Measurements from ENCODE around the gene FAM177A1.
"Not testable (repeated sequence)": the region's sequence is repeated elsewhere in the genome, so short reads cannot be mapped to it uniquely, and the experiment has no call there.

The FAM177A1 gene

DNA sequence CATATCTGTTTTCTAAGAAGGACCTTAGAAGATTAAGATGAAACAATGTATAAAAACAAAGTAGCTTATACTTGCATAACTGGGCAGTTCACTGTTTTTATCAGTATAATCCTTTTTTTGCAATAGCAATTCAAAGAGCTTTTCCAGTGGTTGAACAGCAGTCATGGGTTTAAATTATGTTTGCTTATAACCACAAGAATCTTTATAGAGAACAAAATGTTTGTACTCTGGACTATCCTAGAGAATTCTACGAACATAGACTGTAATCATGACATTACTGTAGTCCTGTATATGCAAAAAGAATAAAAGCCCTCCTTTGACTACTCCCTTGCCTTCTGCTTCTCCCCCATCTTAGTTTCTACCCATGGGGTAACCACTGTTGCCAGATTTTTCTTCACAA is 5.7 kb downstream of the FAM177A1 start:
- no peak for DNase-seq
- in situ Hi-C loops (cut with MboI; ENCODE audit: low pct_unique_long_range_greater_than_20kb, low sequenced_read_pairs): no loop called here

DNA sequence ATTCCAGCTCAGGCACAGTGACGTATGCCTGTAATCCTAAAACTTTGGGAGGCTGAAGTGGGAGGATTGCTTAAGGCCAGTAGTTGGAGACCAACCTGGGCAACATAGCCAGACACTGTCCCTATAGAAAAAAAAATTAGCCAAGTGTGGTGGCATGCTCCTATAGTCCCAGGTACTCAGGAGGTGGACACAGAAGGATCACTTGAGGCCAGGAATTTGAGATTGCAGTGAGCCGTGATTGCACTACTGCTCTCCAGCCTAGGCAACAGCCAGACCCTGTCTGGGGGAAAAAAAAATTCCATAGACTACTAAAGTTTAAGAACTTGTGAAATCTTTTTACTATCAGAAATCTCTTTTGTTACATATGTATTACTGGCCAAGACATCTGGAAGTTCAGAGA is 6.6 kb downstream of the FAM177A1 start:
- in situ Hi-C loops (cut with MboI; ENCODE audit: low pct_unique_long_range_greater_than_20kb, low sequenced_read_pairs): no loop called here
- DNase-seq: no peak

DNA sequence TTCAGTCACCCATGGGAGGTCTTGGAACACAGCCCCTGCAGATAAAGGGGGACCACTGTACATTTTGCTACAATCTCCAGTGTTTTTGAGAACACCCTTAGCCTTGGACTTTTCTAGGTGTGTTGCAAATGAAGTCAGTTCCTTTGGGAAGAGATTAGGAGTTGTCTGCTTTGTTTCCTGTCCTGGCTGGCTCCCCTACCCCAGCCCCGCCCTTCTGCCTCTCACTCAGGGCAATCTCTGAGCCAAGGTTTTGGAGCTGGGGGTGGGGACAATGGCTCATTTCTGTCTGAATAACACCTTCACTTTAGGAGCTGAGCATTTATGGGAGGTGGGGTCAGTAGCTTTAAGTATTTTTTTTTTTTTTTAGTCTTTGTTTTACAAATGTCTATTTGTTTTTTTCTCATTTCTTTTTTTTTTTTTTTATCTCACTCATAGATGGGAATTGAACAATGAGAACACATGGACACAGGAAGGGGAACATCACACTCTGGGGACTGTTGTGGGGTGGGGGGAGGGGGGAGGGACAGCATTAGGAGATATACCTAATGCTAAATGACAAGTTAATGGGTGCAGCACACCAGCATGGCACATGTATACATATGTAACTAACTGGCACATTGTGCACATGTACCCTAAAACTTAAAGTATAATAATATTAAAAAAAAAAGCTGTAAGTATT is 15.2 kb downstream of the FAM177A1 start:
- DNase-seq; in situ Hi-C loops (cut with MboI; ENCODE audit: low pct_unique_long_range_greater_than_20kb, low sequenced_read_pairs): not testable (repeated sequence)

DNA sequence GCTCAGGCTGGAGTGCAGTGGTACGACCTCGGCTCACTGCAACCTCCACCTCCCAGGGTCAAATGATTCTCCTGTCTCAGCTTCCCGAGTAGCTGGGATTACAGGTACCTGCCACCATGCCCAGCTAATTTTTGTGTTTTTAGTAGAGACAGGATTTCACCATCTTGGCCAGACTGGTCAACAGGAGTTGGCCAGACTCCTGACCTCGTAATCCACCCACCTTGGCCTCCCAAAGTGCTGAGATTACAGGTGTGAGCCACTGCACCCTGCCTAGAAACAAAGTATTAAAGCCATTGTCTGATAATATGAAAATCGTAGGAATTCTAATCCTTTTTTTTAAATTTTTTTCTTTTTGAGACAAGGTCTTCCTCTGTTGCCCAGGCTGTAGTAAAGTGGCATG is 19.7 kb downstream of the FAM177A1 start:
- in situ Hi-C loops (cut with MboI; ENCODE audit: low pct_unique_long_range_greater_than_20kb, low sequenced_read_pairs); DNase-seq: not testable (repeated sequence)

DNA sequence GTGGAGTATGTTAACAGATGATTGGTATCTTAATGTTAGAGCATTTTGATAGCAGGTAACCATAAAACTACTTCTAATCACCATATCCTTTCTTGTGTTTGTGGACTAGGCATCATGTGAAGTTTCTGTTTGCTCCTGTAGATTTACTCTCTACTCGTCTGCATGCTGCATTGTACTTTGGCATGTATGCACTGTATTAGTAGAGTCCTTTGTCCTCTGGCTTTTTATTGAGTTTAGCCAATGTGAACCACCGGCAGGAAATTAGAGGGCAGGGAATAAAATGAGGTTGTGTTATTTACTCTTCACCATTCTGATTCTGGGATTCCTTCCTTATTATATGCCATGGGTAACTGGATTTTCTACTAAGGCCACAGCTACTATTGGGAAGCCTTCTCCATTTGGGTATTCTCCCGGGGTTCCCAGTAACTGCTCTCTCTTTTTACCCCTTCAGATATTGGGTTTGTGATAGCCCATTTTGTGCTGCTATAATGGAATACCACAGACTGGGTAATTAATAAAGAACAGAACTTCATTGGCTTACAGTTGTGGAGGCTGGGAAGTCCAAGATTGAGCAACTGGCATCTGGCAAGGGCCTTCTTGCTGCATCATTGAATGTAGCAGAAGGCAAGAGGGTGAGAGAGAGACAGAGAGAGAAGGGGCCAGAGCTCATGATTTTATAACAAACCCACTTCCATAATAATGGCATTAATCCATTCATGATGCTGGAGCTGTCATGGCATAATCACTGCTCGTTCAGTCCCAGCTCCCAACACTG is 22.4 kb downstream of the FAM177A1 start:
- in situ Hi-C loops (cut with MboI; ENCODE audit: low pct_unique_long_range_greater_than_20kb, low sequenced_read_pairs): no loop called here
- DNase-seq: no peak

DNA sequence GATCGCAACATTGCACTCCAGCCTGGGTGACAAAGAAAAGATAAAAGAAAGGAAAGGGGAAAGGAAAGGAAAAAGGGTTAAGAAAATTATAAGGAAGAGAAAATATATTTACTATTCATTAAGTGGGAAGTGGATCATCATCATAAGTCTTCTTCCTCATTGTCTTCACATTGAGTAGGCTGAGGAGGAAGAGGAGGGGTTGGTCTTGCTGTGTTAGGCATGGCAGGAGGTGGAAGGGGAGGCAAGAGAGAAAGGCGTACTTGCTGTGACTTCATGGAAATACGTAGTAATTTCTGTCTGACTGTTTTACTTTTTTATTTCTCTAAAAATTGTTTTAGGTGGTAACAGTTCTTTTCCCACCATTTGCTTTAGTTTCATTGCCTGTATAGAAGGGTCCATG is 26.2 kb downstream of the FAM177A1 start:
- in situ Hi-C loops (cut with MboI; ENCODE audit: low pct_unique_long_range_greater_than_20kb, low sequenced_read_pairs): no loop called here

DNA sequence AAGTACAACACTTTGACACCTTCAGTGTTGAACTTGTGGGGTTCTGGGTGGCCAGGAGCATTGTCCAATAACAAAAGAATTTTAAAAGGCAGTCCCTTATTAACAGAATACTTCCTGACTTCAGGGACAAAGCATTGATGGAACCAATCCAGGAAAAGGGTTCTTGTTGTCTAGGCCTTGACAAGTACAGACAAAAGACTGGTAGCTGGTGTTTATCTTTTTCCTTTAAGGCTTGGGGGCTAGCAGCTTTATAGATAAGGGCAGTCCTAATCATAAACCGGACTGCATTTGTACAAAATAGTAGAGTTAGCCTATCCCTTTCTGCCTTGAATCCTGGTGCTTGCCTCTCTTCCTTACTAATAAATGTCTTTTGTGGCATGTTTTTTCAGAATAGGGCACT is 27.4 kb downstream of the FAM177A1 start:
- in situ Hi-C loops (cut with MboI; ENCODE audit: low pct_unique_long_range_greater_than_20kb, low sequenced_read_pairs): no loop called here
- no peak for DNase-seq

More for the DNA sequence above, 26.2 kb downstream of the FAM177A1 start:
- DNase-seq: no peak

DNA sequence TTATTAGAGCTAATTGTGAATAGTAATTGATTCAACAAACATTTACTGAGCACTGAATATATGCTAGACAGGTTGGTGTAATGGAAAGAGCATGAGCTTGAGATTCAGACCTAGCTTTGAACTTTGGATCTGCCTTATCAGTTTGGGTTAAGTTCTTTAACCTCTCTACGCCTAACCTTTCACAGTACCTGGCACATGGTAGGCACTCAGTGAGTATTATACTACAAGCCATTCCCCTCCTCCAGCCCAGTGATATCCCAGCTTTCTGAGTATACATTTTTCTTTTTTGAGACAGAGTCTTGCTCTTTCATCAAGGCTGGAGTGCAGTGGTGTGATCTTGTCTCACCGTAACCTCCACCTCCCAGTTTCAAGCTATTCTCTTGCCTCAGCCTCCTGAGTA is 32.0 kb downstream of the FAM177A1 start:
- in situ Hi-C loops (cut with MboI; ENCODE audit: low pct_unique_long_range_greater_than_20kb, low sequenced_read_pairs): no loop called here
- no peak for DNase-seq

DNA sequence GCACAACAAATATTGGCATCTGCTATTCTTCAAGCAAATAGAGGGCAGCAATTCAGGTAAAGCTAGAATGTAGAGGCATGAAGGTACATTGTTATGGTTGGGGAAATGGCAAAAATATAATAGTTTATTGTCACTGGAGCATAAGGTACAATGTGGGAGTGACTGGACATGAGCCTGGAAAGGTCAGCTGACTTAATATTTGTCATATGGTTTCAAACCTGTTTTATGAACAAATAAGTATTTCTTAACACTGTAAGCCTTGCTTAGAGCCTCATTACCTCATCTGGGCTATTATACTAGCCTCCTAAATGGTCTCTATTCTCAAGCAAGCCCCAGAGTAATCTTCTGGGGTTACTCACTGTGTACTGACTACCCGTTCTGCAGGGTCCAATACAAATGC is 33.7 kb downstream of the FAM177A1 start:
- no peak for DNase-seq
- in situ Hi-C loops (cut with MboI; ENCODE audit: low pct_unique_long_range_greater_than_20kb, low sequenced_read_pairs): no loop called here

DNA sequence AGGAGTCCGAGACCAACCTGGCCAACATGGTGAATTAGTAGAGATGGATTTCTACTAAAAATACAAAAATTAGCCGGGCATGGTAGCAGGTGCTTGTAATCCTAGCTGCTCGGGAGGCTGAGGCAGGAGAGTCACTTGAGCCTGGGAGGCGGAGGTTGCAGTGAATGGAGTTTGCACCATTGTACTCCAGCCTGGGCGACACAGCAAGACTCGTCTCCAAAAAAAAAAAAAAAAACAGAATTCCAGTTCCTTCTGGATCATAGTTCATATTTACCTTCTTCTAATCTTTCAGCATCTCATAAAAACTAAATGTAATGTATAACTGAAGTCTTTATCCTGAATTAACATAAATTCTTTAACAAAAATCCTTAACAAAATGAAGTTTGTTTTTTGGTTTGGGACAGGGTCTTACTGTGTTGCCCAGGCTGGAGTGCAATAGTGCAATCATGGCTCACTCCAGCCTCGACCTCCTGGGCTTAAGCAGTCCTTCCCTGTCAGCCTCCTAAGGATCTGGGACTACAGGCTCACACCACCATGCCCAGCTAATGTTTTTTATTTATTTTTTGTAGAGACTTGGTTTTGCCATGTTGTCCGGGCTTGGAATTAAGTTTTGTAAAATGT is 37.6 kb downstream of the FAM177A1 start:
- DNase-seq: no peak
- in situ Hi-C loops (cut with MboI; ENCODE audit: low pct_unique_long_range_greater_than_20kb, low sequenced_read_pairs): no loop called here

DNA sequence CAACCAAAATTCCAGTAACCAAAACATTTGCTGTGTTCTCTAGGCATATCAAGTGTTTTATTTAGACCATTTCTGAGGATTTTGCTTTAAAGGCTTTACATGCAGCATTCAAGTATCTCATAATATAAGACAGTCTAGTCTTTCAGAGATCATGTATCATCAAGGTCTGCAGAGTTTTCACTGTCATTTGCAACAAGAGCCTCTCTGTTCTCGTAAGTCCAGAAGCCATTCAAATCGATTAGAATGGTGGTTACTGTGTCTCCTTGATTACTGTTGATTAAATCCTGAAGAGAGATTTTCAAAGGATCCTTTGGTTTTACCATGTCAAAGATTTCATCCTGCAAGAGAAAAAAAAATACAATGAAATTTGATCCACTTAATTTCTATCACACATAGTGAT is 39.4 kb downstream of the FAM177A1 start:
- in situ Hi-C loops (cut with MboI; ENCODE audit: low pct_unique_long_range_greater_than_20kb, low sequenced_read_pairs): no loop called here
- DNase-seq: no peak

DNA sequence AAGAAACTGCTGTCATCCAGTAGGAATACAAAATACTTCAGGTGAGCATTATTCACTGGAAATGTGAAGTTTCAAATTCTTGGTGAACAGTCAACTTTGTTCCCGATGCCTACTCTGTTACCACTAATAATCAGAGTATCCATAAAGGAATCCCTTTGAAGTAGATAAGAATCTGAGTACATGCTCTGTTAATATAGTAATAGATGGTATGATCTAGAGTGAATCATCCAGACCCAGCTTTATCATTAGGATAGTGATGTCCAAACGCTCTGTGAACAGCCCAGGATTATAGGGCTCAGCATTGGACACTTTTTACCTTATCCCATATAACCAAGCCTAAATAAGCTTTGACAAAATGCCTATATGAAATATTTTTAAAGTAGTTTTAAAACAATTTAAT is 42.4 kb downstream of the FAM177A1 start:
- no peak for DNase-seq
- in situ Hi-C loops (cut with MboI; ENCODE audit: low pct_unique_long_range_greater_than_20kb, low sequenced_read_pairs): no loop called here

DNA sequence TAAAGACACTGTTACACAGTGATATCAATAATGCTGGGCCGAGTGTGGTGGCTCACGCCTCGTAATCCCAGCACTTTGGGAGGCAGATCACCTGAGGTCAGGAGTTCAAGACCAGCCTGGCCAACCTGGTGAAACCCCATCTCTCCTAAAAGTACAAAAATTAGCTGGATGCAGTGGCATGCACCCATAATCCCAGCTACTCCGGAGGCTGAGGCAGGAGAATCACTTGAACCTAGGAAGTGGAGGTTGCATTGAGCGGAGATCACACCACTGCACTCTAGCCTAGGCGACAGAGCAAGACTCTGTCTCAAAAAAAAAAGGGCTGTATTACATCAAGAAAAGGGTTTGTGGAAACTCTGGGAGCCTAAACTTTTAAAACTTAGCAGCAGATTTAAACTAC is 48.6 kb downstream of the FAM177A1 start:
- DNase-seq; in situ Hi-C loops (cut with MboI; ENCODE audit: low pct_unique_long_range_greater_than_20kb, low sequenced_read_pairs): not testable (repeated sequence)

DNA sequence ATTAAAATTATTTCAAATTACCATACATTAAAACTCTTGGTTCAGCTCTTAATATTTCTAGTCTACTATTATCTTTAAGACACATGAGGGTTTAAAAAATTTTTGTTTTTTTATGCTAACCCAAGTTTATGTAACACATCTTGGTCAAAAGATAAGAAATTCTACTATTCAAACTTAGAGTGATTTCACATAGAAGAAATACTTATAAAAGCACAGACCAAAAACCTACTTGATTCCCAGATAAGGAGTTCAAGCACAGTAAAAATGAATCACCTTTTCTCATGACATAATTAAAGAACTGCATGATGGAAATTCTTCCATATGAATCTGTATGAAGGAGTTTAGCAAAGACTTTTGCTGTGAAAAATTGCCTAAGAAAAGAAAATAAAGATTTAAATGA is 61.8 kb downstream of the FAM177A1 start:
- no peak for DNase-seq
- in situ Hi-C loops (cut with MboI; ENCODE audit: low pct_unique_long_range_greater_than_20kb, low sequenced_read_pairs): no loop called here

DNA sequence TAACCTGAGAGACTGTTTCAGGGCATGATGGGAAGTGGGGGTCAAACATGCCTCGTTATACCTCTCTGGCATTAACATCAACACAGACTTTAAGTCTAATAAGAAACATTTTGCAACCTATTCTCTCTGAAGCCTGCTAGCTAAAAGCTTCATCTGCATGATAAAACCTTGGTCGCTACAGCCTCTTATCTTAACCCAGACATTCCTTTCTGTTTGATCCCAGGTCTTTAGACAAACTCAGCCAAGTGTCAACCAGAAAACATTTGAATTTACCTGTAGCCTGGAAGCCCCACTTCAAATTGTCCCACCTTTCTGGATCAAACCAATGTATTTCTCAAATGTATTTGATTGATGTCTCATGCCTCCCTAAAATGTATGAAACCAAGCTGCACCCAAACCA is 66.6 kb downstream of the FAM177A1 start:
- in situ Hi-C loops (cut with MboI; ENCODE audit: low pct_unique_long_range_greater_than_20kb, low sequenced_read_pairs): no loop called here

DNA sequence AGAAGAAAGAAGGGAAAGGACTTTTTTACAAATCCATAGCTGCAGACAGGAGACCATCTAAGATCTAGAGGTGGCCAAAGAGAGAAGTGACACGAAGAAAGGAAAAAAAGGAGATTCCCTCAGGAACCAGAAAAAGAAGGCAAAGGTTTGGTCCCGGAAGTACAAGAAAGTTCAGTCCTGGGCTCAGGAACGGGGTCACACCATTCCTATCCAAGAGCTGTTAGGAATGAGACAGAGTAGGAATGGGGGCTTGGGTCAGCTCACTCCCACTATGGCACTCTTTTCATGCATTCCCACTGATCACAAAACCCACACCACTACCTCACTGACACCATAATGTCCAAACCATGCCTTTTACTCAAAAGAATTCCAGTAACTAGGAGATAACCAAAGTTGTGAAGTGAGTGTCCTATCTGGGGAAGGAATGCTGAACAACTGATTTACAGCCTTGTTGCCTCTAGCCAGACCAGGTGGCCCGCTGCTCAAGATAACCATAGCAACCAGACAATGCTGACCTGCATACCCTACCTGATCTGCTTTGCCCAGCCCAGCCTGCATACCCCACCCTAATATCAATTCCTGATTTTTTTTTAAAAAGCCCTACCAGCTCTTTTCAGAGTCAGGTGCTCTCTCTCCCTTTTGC is 67.4 kb downstream of the FAM177A1 start:
- in situ Hi-C loops (cut with MboI; ENCODE audit: low pct_unique_long_range_greater_than_20kb, low sequenced_read_pairs): no loop called here
- DNase-seq: no peak

More for the DNA sequence above, 66.6 kb downstream of the FAM177A1 start:
- DNase-seq: no peak

DNA sequence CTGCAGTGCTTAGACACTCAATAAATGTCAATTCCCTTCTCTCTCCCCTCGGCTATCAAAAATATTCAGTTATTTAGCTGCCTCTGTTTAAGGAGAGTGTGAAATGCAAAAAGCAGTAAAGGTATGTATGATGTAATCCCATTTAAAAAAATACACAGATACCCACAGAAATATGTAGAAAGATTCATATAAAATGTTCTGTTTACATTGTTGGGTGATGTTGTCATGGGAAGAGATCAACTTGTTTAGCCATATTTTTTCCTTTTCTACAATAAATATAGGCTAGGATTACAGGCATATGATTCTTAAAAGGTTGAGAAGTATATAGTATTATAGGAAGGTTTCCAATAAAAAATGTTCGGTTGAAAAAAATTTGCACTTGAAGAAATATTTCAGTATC is 68.0 kb downstream of the FAM177A1 start:
- no peak for DNase-seq
- in situ Hi-C loops (cut with MboI; ENCODE audit: low pct_unique_long_range_greater_than_20kb, low sequenced_read_pairs): no loop called here

DNA sequence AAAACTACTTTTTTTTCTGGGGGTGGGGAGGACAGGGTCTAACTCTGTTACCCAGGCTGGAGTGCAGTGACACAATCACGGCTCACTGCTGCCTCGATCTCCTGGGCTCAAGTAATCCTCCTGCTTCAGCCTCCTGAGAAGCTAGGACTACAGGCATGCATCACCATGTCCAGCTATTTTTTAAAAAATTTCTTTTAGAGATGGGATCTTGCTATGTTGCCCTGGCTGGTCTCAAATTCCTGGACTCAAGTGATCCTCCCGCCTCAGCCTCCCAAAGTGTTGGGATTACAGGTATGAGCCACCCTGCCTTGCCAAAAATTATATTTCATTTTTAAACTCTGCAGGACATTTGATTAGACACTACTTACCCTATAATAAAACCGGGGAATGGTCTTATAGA is 70.2 kb downstream of the FAM177A1 start:
- no peak for DNase-seq
- in situ Hi-C loops (cut with MboI; ENCODE audit: low pct_unique_long_range_greater_than_20kb, low sequenced_read_pairs): no loop called here

DNA sequence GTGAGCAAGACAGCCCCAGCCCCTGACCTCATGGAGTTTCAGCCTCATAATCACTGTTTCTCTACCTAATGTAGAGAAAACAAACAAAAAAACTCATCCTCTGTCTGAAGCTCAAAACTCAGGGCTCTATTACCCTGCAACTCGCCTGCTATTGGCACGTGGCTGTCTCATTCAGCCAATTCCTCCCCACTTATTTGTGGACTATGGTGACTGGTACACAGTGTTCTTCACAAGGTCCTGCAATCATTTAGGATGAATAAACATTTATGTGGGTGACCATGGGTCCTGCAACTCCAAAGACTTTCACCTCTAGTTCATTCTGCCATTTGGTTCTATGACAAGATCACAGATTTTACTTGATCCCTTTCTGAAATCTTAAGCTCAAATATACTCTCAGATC is 71.0 kb downstream of the FAM177A1 start:
- in situ Hi-C loops (cut with MboI; ENCODE audit: low pct_unique_long_range_greater_than_20kb, low sequenced_read_pairs): no loop called here
- DNase-seq: no peak
